Right cardiac atrium (tissue), 5 donors: ENCODE data around the gene DNAJB13. TPM values are rescaled to one million over a fixed set of nuclear protein-coding genes. Genes with fewer than 3 reads are reported as not detected.
"Not testable (repeated sequence)": the region's sequence is repeated elsewhere in the genome, so short reads cannot be mapped to it uniquely, and the experiment has no call there.

ENCODE experiments used
- ATAC-seq, 2 donors: fragments of 200-7000 bp; cut with Tn5 transposase; one replicate each; pipeline versions ENCODE4 v1.8.0 to v1.9.1; 2020; ENCODE audit warnings: moderate library complexity in 2 of 2, mild to moderate bottlenecking in 1 of 2
- DNase-seq, 3 donors: peaks; one replicate each; pipeline ENCODE4 v3.0.0-alpha.2; 2020
- H3K27ac ChIP-seq: one replicate; pipeline ENCODE4 v1.5.1; 2013; ENCODE audit warnings: mild to moderate bottlenecking, low read length, control low read depth, moderate library complexity
- H3K27me3 ChIP-seq: one replicate; pipeline ENCODE4 v1.6.1; 2013; ENCODE audit not compliant: control insufficient read depth, insufficient read depth
- H3K4me1 ChIP-seq: one replicate; pipeline ENCODE4 v1.6.1; 2013; ENCODE audit warnings: low read length; ENCODE audit not compliant: control insufficient read depth, insufficient read depth
- H3K4me3 ChIP-seq: one replicate; pipeline ENCODE4 v1.5.1; 2013; ENCODE audit warnings: low read length, control low read depth
- H3K9me3 ChIP-seq: one replicate; pipeline ENCODE4 v1.6.1; 2013; ENCODE audit warnings: low read length; ENCODE audit not compliant: control insufficient read depth
- WGBS: extraction: QIAGEN DNeasy Blood & Tissue Kit; methylation state at CpG from one replicate; pipeline ENCODE4 v1.1.7; 2013; 5-methylcytosine and 5-hydroxymethylcytosine counted together
- intact Hi-C, 4 donors: fragments of 100-400 bp; cut with DNase I; formaldehyde crosslinking; loops; one replicate each; pipeline versions ENCODE4 v1.11.0 to v1.14.0; 2022 to 2023
- polyA plus RNA-seq: library from polyadenylated mRNA; stranded (reverse); fragments of 200-250 nt; gene quantifications from one replicate; pipeline ENCODE4 v1.2.3, GENCODE V29; 2013
- total RNA-seq, 4 donors: library from RNA; stranded (reverse); fragmentation: NEBNext Ultra II Directional; extraction: Animal tissue kit (Norgen Biotek cat#: 25700); gene quantifications; one replicate each; pipeline ENCODE4 v1.2.1, GENCODE V29; 2021
- donor health status: healthy with polysubstance abuse.
- donor health status: DM: no; HTN: yes; CAD: no.
- donor health status: DM: no; HTN: no; CAD: no.
- donor health status: DM: no; HTN: yes; CAD: no; lungs with severe emphysema.
- donor health status: DM: yes; HTN: yes; CAD: no.

DNAJB13 gene
- total and polyA plus RNA-seq, 5 donors = 0.26 TPM; not detected in 4

DNA sequence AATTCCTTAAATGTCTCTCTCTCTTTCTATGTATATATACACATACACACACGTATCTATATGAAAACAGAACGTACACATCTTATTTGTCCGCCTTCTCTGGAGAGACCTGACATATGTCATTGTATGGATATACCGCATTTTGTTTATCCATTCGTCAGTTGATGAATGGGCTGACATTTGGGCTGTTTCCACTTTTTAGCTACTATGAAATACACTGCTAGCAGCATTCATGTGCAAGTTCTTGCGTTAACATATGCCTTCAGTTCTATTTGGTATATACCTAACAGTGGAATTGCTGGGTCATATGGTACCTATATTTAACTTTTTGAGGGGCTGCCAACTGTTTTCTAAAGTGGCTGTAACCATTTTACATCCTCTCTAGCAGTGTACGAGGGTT lies 18.0 kb upstream of the DNAJB13 start:
- Histone ChIP-seq H3K9me3 (no peaks in the 10 kb centered on the region), H3K27me3 (no peaks in the 10 kb centered on the region), H3K4me1 (no peaks in the 10 kb centered on the region), H3K27ac (no peak overlapping the region), H3K4me3 (no peak overlapping the region)
- no peak for DNase-seq
- WGBS = 85% methylated on average over 7 of the region's 7 CpGs
- no peak for ATAC-seq
- intact Hi-C loops = no loop called here

GRCh38 chr11:73936047-73936446 lies 14.8 kb upstream of the DNAJB13 start:
- H3K4me1 ChIP-seq, H3K9me3 ChIP-seq, H3K27ac ChIP-seq, ATAC-seq, H3K27me3 ChIP-seq, intact Hi-C loops, DNase-seq, H3K4me3 ChIP-seq: not testable (repeated sequence)
- WGBS = 95% methylated on average over 16 of the region's 25 CpGs

- intact Hi-C loops = no loop called here
- 76% methylated on average over 4 of the region's 4 CpGs for WGBS
Observed at GRCh38 chr11:73939096-73939495, 11.7 kb upstream of the DNAJB13 start.

GRCh38 chr11:73940801-73941570 lies 9.8 kb upstream of the DNAJB13 start:
- DNase-seq (no peak), ATAC-seq (no peak)
- H3K4me1 ChIP-seq = no peaks in the 10 kb centered on the region
- no peaks in the 10 kb centered on the region for H3K27me3 ChIP-seq
- 94% methylated on average over 9 of the region's 9 CpGs for WGBS
- no peaks in the 10 kb centered on the region for H3K9me3 ChIP-seq
- no peak overlapping the region for H3K4me3 ChIP-seq
- intact Hi-C loops = no loop called here
- no peak overlapping the region for H3K27ac ChIP-seq

More at GRCh38 chr11:73939096-73939495, 11.7 kb upstream of the DNAJB13 start:
- H3K27me3 ChIP-seq = no peaks in the 10 kb centered on the region
- H3K4me3 ChIP-seq = no peak overlapping the region
- no peak for ATAC-seq
- no peak for DNase-seq
- H3K4me1 ChIP-seq = no peaks in the 10 kb centered on the region
- H3K27ac ChIP-seq = no peak overlapping the region
- H3K9me3 ChIP-seq = no peaks in the 10 kb centered on the region

DNA sequence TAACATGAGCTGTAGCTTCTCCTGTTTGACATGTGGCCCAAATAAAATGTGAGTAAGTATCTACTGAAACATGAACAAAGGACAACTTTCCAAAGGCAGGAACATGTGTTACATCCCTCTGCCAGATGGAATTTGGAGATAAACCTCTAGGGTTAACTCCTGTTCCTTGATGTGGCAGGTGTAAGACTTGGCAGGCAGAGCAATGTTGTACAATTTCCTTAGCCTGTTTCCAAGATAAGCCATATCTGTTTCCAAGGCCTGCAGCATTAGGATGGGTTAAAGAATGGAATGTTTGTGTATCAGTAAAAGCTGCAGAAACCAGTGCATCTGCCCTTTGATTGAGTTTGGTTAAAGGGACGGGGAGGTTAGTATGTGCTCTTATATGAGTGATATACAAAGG lies 8.8 kb upstream of the DNAJB13 start:
- no peak overlapping the region for H3K27ac ChIP-seq
- ATAC-seq (no peak), DNase-seq (no peak)
- intact Hi-C loops = no loop called here
- no peaks in the 10 kb centered on the region for H3K4me1 ChIP-seq
- H3K4me3 ChIP-seq = no peak overlapping the region
- WGBS = 67% methylated on average over 1 of the region's 1 CpG
- H3K27me3 ChIP-seq = no peaks in the 10 kb centered on the region
- no peaks in the 10 kb centered on the region for H3K9me3 ChIP-seq

DNA sequence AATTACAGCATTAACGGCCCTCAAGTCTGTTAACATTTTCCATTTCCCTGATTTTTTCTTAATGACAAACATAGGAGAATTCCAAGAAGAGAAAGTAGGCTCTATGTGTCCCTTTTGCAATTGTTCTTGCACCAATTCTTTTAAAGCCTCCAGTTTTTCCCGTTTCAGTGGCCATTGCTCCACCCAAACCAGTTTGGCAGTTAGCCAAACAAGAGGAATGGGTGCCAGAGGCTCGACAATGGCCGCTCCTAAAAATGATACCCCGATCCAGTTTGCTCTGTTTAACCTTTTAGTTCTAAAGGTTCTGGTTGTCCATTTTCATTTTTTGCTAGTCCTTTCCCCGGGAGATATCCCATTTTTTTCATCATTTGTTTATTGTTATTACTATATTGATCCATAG lies 6.7 kb upstream of the DNAJB13 start:
- Histone ChIP-seq H3K4me3 (no peak overlapping the region), H3K27ac (no peak overlapping the region), H3K4me1 (no peaks in the 10 kb centered on the region), H3K27me3 (no peaks in the 10 kb centered on the region), H3K9me3 (no peaks in the 10 kb centered on the region)
- intact Hi-C loops = no loop called here
- DNase-seq (no peak), ATAC-seq (no peak)
- WGBS = 55% methylated on average over 6 of the region's 6 CpGs

- no peaks in the 10 kb centered on the region for H3K27me3 ChIP-seq
- H3K4me3 ChIP-seq = no peak overlapping the region
- H3K4me1 ChIP-seq = no peaks in the 10 kb centered on the region
- intact Hi-C loops = no loop called here
- ATAC-seq = no peak
- H3K27ac ChIP-seq = no peak overlapping the region
- 64% methylated on average over 10 of the region's 10 CpGs for WGBS
- H3K9me3 ChIP-seq = no peaks in the 10 kb centered on the region
- no peak for DNase-seq
Observed at GRCh38 chr11:73944901-73945300, 5.9 kb upstream of the DNAJB13 start.

DNA sequence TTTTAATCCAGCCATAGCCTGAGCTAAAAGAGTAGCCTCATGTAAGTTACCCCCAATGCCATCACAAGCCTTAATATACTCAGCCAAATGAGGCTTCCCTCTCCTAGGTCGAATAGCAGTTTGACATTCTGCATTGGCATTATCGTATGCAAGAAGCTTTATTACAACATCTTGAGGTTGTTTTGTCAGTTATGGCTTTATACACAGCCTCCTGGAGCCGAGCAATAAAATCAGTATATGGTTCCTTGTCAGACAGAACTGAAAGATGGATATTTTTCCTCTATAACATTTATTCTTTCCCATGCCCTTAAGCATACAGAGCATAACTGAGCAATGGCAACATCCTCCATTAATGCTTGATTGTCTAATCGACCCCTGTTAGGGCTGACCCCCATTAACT lies 5.4 kb upstream of the DNAJB13 start:
- ATAC-seq (no peak), DNase-seq (no peak)
- intact Hi-C loops = no loop called here
- H3K4me3 ChIP-seq = no peak overlapping the region
- WGBS = 65% methylated on average over 4 of the region's 4 CpGs
- H3K27me3 ChIP-seq = no peaks in the 10 kb centered on the region
- H3K9me3 ChIP-seq = no peaks in the 10 kb centered on the region
- H3K4me1 ChIP-seq = no peaks in the 10 kb centered on the region
- H3K27ac ChIP-seq = no peak overlapping the region

DNA sequence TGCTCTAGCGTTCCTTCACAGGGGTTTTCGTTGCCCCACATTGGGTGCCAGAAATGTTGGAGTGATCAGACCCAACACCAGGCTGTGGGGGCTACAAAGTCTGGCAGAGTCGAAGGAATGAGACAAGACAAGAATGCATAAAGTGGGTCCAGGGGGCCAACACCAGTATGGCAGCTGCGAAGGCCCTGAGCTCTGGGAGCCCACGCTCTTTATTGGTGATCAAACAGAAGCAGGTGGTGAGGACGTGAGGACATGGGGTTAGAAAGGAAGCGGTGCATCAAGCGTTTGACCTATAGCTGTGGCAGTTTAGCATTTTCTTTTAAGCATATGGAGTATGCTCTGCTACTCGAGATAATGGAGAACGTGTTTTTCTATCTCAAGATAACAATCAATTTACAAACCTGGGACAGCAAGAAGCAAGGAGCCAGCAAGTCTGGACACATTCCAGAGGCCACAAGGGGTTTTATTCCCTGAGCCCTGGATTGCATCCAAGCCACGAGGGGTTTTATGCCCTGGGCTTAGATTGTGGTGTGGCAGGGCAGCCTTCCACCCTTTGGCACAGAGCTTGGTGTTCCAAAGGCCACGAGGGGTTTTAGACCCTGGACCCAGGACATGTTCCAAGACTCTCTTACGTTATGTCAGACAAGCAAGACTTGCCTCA lies 3.9 kb upstream of the DNAJB13 start:
- Histone ChIP-seq H3K27ac (no peak overlapping the region), H3K9me3 (no peaks in the 10 kb centered on the region), H3K4me1 (no peaks in the 10 kb centered on the region), H3K4me3 (no peak overlapping the region), H3K27me3 (no peaks in the 10 kb centered on the region)
- ATAC-seq (no peak), DNase-seq (no peak)
- intact Hi-C loops = no loop called here
- WGBS = 80% methylated on average over 13 of the region's 13 CpGs

DNA sequence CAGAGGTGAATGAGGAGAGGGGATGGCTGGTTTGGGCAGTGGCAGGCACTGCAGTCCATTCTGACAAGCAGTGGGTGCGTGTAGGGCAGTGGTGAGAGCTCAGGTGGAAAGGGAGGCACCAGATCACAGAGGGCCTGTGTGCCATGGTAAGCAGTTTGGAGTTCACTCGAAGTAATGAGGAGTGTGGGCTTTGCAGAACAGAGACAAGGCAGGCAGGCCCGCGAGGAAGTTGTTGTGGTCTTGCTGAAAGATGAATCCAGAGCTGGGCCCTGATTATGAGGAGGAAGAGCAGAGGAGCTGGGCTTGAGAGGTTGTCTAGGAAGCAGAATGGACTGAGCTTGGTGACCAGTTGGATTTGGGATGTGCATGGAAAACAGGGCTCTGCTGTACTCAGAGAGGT lies 1.6 kb upstream of the DNAJB13 start:
- Histone ChIP-seq H3K9me3 (no peaks in the 10 kb centered on the region), H3K4me3 (no peak overlapping the region), H3K27ac (no peak overlapping the region), H3K27me3 (no peaks in the 10 kb centered on the region), H3K4me1 (no peaks in the 10 kb centered on the region)
- intact Hi-C loops = no loop called here
- WGBS = 76% methylated on average over 4 of the region's 4 CpGs
- ATAC-seq (no peak), DNase-seq (no peak)

DNA sequence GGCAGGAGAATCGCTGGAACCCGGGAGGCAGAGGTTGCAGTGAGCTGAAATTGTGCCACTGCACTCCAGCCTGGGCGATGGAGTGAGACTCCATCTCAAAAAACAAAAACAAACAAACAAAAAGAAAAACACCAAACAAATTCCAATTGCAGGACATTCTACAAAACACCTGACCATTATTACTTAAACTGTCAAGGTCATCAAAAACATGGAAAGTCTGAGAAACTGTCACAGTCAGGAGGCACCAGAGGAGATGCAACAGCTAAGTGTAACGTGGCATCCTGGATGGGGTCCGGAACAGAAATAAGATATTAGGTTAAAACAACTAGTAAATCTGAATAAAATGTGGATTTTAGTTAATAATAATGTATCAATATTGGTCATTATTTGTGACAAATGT lies 914 bp upstream of the DNAJB13 start:
- Histone ChIP-seq H3K27me3 (no peaks in the 10 kb centered on the region), H3K4me3 (no peak overlapping the region), H3K9me3 (no peaks in the 10 kb centered on the region), H3K27ac (no peak overlapping the region), H3K4me1 (no peaks in the 10 kb centered on the region)
- intact Hi-C loops = no loop called here
- ATAC-seq (no peak), DNase-seq (no peak)
- 83% methylated on average over 5 of the region's 5 CpGs for WGBS
